HepG2 (cell line): ENCODE results near the gene TMEM38B.

Experiments
- EZH2 ChIP-seq: conservative IDR thresholded peaks from 2 replicates; pipeline ENCODE4 v1.6.1; 2012; ENCODE audit warnings: mild to moderate bottlenecking, low read depth, low read length, moderate library complexity
- HOMEZ ChIP-seq: IDR thresholded peaks from 2 replicates; pipeline ENCODE4 v1.6.1; 2016; ENCODE audit warnings: low read depth
- POLR2AphosphoS5 ChIP-seq: IDR thresholded peaks from 2 replicates; pipeline ENCODE4 v1.6.1; 2012; ENCODE audit warnings: low read depth, low read length
- XRCC5 ChIP-seq: fragments of 200-400 bp; formaldehyde crosslinking; optimal IDR thresholded peaks from 2 replicates; pipeline ENCODE3; 2017; ENCODE audit warnings: mild to moderate bottlenecking, low read length
- ZNF572 ChIP-seq: sonication (generic); formaldehyde crosslinking; IDR thresholded peaks from 2 replicates; pipeline ENCODE4 v1.5.1; 2020; ENCODE audit warnings: mild to moderate bottlenecking, missing genetic modification reagents

- TF ChIP-seq HOMEZ (CRISPR knock-in tag) = no peak
- TF ChIP-seq POLR2AphosphoS5 = no peak
- TF ChIP-seq EZH2 = no peak
- no peak for TF ChIP-seq ZNF572 (CRISPR knock-in tag)
- no peak for TF ChIP-seq XRCC5
Observed at GRCh38 chr9:105706156-105706555, 11.8 kb downstream of the TMEM38B start.
